Kidney epithelial cell (primary cell): ENCODE results near the gene COX14. TPM values are rescaled to one million over a fixed set of nuclear protein-coding genes. Genes with fewer than 3 reads are reported as not detected.

Experiments
- DNase-seq: peaks from one replicate; pipeline ENCODE4 v3.0.0-alpha.2; 2010; ENCODE audit warnings: low read depth
- H3K27me3 ChIP-seq: 2 replicates; pipeline ENCODE4 v1.6.0; 2011; ENCODE audit warnings: low read length; ENCODE audit not compliant: control insufficient read depth, insufficient read depth
- H3K36me3 ChIP-seq: 2 replicates; pipeline ENCODE4 v1.5.1; 2011; ENCODE audit warnings: low read length; ENCODE audit not compliant: control insufficient read depth, insufficient read depth
- H3K4me3 ChIP-seq: 2 replicates; pipeline ENCODE4 v1.5.1; 2011; ENCODE audit warnings: low read depth, mild to moderate bottlenecking, control low read depth, low read length
- total RNA-seq: library from RNA; depleted of rRNA; stranded (reverse); fragments of >200 nt; gene quantifications from 2 replicates; pipeline ENCODE4 v1.2.3, GENCODE V29; 2015
- TF ChIP-seq, protein P1 (sequence below): IDR thresholded peaks from 2 replicates; pipeline ENCODE4 v1.5.1; 2011; ENCODE audit warnings: mild to moderate bottlenecking, moderate library complexity, low read length, control low read depth, inconsistent platforms; ENCODE audit not compliant: insufficient read depth, poor library complexity, severe bottlenecking

Gene COX14
- total RNA-seq, 1 donor from 2014 or later = 35.5 TPM

DNA sequence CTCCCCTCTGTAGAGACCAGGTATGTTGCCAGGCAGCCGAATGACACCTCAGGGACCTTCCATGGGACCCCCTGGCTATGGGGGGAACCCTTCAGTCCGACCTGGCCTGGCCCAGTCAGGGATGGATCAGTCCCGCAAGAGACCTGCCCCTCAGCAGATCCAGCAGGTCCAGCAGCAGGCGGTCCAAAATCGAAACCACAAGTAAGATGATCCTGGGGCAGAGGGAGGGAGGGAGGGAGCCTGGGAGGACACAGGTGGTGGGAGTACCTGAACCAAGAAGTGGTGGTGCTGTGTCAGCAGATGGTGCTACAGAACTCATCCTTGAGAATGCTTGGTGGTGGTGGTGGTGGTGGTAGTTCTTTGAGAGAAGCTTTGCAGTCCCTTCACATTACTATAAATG is 25.9 kb upstream of the COX14 start:
- DNase-seq = no peak
- H3K4me3 ChIP-seq = peak overlapping the region; percentile 53
- TF ChIP-seq, protein P1, sequence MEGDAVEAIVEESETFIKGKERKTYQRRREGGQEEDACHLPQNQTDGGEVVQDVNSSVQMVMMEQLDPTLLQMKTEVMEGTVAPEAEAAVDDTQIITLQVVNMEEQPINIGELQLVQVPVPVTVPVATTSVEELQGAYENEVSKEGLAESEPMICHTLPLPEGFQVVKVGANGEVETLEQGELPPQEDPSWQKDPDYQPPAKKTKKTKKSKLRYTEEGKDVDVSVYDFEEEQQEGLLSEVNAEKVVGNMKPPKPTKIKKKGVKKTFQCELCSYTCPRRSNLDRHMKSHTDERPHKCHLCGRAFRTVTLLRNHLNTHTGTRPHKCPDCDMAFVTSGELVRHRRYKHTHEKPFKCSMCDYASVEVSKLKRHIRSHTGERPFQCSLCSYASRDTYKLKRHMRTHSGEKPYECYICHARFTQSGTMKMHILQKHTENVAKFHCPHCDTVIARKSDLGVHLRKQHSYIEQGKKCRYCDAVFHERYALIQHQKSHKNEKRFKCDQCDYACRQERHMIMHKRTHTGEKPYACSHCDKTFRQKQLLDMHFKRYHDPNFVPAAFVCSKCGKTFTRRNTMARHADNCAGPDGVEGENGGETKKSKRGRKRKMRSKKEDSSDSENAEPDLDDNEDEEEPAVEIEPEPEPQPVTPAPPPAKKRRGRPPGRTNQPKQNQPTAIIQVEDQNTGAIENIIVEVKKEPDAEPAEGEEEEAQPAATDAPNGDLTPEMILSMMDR = no peak
- H3K27me3 ChIP-seq = no peaks in the 10 kb centered on the region
- H3K36me3 ChIP-seq = peaks cover 1% of the 10 kb centered on the region

DNA sequence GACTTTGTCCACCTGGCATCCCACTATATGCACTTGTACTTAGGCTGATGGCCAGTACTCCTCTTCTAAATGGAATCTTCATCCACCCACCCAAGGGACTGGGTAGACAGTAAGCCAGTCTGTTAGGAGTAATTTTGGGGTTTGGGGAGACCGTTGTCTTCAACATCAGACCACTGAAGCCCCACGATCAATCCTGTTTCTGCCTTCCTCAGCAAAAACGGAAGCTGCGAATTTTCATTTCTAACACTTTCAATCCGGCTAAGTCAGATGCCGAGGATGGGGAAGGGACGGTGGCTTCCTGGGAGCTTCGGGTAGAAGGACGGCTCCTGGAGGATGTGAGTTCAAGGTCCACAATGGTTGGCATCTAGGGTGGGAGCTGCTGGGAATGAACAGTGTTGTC is 24.9 kb upstream of the COX14 start:
- no peaks in the 10 kb centered on the region for H3K27me3 ChIP-seq
- H3K36me3 ChIP-seq = peaks cover 1% of the 10 kb centered on the region
- TF ChIP-seq, protein P1 = no peak
- H3K4me3 ChIP-seq = no peak overlapping the region
- DNase-seq = no peak

DNA sequence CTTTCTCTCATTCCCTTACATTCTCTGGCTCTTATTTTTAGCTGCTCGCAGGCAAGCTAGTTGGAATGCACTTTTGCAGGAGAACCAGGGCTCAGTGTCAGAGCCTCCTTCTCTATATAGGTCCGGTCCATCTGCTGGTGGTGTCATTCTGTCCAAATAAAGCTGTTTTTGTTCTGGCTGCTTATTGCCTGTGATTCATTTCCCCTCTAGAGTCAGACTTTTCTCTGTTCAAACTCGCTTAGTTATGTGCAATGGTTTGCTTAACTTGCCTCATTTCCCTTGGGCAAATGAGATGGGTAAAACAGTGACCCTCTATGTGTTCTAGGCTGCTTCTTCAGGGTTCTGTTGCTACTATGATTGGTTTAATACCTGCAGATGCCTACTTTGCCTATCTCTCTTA is 24.0 kb upstream of the COX14 start:
- H3K4me3 ChIP-seq = no peak overlapping the region
- peaks cover 1% of the 10 kb centered on the region for H3K36me3 ChIP-seq
- DNase-seq = no peak

DNA sequence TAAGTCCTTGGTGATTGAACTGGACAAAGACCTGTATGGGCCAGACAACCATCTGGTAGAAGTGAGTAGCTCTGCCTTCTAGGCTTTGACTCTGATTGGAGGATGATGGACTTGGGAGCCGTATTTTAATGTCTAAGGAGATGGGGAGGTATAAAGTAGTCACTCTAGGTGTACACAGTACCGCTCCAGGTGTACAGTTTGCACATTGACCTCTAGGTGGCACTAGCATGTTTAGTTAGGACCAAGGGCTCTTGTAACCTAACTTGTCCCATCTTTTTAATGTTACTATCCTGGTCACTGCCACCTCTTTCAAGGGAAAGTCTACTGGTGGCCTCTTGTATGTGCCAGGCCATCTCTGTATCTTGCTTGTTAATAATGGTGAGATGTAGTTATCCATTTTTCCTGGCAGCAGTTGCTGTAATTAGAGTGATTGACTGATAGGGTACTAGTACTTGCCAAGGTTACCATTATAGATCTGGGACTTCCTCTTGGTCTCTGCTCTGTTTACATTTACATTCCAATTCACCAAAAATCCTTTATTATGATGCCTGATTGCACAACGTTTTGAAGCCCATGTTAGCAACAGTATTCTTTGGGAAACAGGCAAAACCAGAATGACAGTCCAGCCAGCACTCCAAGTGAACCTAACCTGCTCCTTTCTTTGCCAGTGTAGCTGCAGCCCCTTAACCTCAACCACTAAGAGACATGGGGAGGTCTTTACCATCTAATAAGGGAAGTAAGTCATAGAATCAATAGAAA is 23.3 kb upstream of the COX14 start:
- DNase-seq = no peak
- Histone ChIP-seq H3K4me3 (no peak overlapping the region), H3K36me3 (peaks cover 1% of the 10 kb centered on the region), H3K27me3 (no peaks in the 10 kb centered on the region)
- TF ChIP-seq, protein P1 = peak; percentile 86

More for the DNA sequence above, 24.0 kb upstream of the COX14 start:
- H3K27me3 ChIP-seq = no peaks in the 10 kb centered on the region
- TF ChIP-seq, protein P1 = no peak

DNA sequence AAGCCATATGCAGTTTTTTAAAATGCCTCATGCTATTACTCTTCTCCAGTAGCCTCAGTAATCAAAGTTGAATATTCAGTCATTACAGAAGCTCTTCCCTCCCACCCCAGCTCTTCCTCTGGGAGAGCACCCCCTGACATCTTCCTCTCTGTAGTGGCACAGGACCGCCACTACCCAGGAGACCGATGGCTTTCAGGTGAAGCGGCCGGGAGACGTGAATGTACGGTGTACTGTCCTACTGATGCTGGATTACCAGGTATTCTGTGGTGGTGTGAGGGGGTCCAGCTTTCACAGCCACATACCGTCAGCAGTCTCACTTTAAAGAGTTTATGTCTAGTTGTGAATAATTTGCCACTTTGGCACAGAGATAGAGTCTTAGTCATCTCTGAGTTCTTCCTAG is 22.3 kb upstream of the COX14 start:
- TF ChIP-seq, protein P1 = no peak
- peaks cover 1% of the 10 kb centered on the region for H3K36me3 ChIP-seq
- no peak for DNase-seq
- no peak overlapping the region for H3K4me3 ChIP-seq
- H3K27me3 ChIP-seq = no peaks in the 10 kb centered on the region

DNA sequence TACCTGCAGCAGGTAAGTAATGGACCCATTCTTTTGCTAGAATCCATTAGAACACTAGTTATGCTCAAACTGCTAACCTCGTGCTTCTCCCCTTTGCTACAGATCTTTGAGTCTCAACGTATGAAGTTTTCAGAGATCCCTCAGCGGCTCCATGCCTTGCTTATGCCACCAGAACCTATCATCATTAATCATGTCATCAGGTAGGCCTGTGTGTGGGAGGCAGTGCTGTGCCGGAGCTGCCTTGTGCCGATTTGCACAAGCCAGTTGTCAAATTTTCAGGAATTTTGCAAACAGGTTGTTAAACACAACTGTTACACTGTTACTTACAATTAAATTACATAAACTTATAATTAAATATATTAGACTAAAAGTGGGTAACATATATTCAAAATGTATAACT is 21.6 kb upstream of the COX14 start:
- peaks cover 1% of the 10 kb centered on the region for H3K36me3 ChIP-seq

More for the DNA sequence above, 21.6 kb upstream of the COX14 start:
- TF ChIP-seq, protein P1 = no peak
- Histone ChIP-seq H3K4me3 (no peak overlapping the region), H3K27me3 (no peaks in the 10 kb centered on the region)
- DNase-seq = no peak
